OCI-LY3 (cell line): Measurements from ENCODE around the gene OARD1.

Experiments
- H2AFZ ChIP-seq: fragments of 200-600, 300-600 bp; shearing (Covaris generic); 2 replicates; pipeline ENCODE4 v1.6.0; 2014; ENCODE audit warnings: antibody characterized with exemption, low read depth, low read length
- H3K27ac ChIP-seq: fragments of 200-600, 300-600 bp; sonication (generic); 2 replicates; pipeline ENCODE4 v1.5.1; 2014; ENCODE audit warnings: mild to moderate bottlenecking, low read length, moderate library complexity, mixed read lengths
- H3K27me3 ChIP-seq: fragments of 200-600, 300-600 bp; sonication (generic); 2 replicates; pipeline ENCODE4 v1.6.1; 2014; ENCODE audit warnings: low read depth, low read length, mixed read lengths
- H3K36me3 ChIP-seq: fragments of 200-600, 300-600 bp; sonication (generic); replicated peaks from 2 replicates; pipeline ENCODE3; 2014; ENCODE audit warnings: low read depth, low read length, mixed read lengths
- H3K4me1 ChIP-seq: fragments of 300-600, 200-600 bp; sonication (generic); 2 replicates; pipeline ENCODE4 v1.6.1; 2014; ENCODE audit warnings: low read length, mixed read lengths
- H3K4me2 ChIP-seq: fragments of 200-600, 300-600 bp; sonication (generic); 2 replicates; pipeline ENCODE4 v1.6.1; 2014; ENCODE audit warnings: low read length, mixed read lengths
- H3K4me3 ChIP-seq: fragments of 300-600, 200-600 bp; sonication (generic); 2 replicates; pipeline ENCODE4 v1.5.1; 2014; ENCODE audit warnings: antibody characterized with exemption, mild to moderate bottlenecking, low read length, moderate library complexity
- H3K79me2 ChIP-seq: fragments of 300-600, 200-600 bp; shearing (Covaris generic); 2 replicates; pipeline ENCODE4 v1.6.1; 2014; ENCODE audit warnings: mild to moderate bottlenecking, low read length, mixed read lengths
- H3K9ac ChIP-seq: fragments of 300-600, 200-600 bp; shearing (Covaris generic); 2 replicates; pipeline ENCODE4 v1.6.0; 2014; ENCODE audit warnings: mild to moderate bottlenecking, low read length, moderate library complexity
- H3K9me3 ChIP-seq: fragments of 200-600, 300-600 bp; shearing (Covaris generic); 2 replicates; pipeline ENCODE4 v1.6.1; 2014; ENCODE audit warnings: low read length, mixed read lengths; ENCODE audit not compliant: insufficient read depth
- H4K20me1 ChIP-seq: fragments of 200-600, 300-600 bp; sonication (generic); 2 replicates; pipeline ENCODE4 v1.6.1; 2016; ENCODE audit warnings: low read length, mixed read lengths; ENCODE audit not compliant: insufficient read depth
- EZH2phosphoT487 ChIP-seq: fragments of 200-600 bp; shearing (Covaris generic); IDR thresholded peaks from 2 replicates; pipeline ENCODE4 v1.6.1; 2018; ENCODE audit warnings: antibody characterized with exemption, mixed run types, low read depth
- TF ChIP-seq, protein P1 (sequence below): fragments of 200-600, 300-600 bp; sonication (generic); IDR thresholded peaks from 2 replicates; pipeline ENCODE4 v1.5.1; 2014; ENCODE audit warnings: antibody characterized with exemption, low read length, low read depth

The OARD1 gene

DNA sequence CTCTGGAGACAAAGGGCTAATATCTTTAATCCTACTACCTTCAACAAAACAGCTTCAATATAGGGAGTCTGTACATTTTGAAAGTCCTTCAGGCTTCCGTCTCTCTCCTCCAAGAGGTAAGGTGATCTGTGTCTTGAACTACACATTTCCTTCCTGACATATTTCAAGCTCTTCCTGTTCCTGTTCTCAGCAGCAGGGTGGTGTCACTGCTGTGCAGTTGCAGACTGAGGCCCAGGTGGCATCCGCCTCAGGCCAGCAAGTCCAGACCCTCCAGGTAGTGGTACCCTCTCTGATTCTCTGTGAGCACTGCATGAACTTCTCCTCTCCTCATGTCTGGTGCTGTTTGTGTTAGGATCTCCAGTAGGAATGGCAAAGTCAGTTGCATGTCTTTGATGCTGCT lies 8.5 kb upstream of the OARD1 start:
- H3K27me3 ChIP-seq, result no peaks in the 10 kb centered on the region
- H3K79me2 ChIP-seq, result peaks cover 59% of the 10 kb centered on the region
- no peak overlapping the region for H3K4me2 ChIP-seq
- TF ChIP-seq, protein P1, sequence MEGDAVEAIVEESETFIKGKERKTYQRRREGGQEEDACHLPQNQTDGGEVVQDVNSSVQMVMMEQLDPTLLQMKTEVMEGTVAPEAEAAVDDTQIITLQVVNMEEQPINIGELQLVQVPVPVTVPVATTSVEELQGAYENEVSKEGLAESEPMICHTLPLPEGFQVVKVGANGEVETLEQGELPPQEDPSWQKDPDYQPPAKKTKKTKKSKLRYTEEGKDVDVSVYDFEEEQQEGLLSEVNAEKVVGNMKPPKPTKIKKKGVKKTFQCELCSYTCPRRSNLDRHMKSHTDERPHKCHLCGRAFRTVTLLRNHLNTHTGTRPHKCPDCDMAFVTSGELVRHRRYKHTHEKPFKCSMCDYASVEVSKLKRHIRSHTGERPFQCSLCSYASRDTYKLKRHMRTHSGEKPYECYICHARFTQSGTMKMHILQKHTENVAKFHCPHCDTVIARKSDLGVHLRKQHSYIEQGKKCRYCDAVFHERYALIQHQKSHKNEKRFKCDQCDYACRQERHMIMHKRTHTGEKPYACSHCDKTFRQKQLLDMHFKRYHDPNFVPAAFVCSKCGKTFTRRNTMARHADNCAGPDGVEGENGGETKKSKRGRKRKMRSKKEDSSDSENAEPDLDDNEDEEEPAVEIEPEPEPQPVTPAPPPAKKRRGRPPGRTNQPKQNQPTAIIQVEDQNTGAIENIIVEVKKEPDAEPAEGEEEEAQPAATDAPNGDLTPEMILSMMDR, result no peak
- no peak for TF ChIP-seq EZH2phosphoT487
- H2AFZ ChIP-seq, result no peak overlapping the region
- H3K36me3 ChIP-seq, result peaks cover 49% of the 10 kb centered on the region
- peaks cover 7% of the 10 kb centered on the region; the same call in 1 of the 2 replicates for H3K4me1 ChIP-seq
- peaks cover 27% of the 10 kb centered on the region for H4K20me1 ChIP-seq
- H3K27ac ChIP-seq, result no peak overlapping the region
- H3K9me3 ChIP-seq, result no peaks in the 10 kb centered on the region
- H3K9ac ChIP-seq, result no peak overlapping the region
- no peak overlapping the region for H3K4me3 ChIP-seq

DNA sequence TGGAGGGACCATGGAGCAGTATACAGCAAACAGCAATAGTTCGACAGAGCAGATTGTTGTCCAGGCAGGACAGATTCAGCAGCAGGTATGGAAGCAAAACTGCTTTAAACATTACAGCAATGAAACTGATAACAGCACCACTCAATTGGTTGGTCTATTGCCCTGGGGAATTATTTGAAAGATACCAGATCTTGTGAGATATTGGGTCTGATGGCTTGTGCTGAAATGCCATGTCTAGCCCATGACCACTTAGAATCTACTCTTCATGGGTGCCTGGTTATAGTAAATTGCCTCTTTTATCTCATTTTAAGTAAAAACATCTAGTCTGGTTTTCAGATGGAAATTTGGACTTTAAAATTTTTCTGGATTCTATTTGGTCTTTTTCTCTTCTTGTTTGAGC lies 6.9 kb upstream of the OARD1 start:
- H3K4me1 ChIP-seq, result peaks cover 23% of the 10 kb centered on the region
- no peaks in the 10 kb centered on the region for H3K9me3 ChIP-seq
- H3K27ac ChIP-seq, result no peak overlapping the region
- no peak overlapping the region for H3K9ac ChIP-seq
- H3K36me3 ChIP-seq, result peaks cover 39% of the 10 kb centered on the region
- peaks cover 42% of the 10 kb centered on the region for H4K20me1 ChIP-seq
- TF ChIP-seq, protein P1, result no peak
- no peak for TF ChIP-seq EZH2phosphoT487
- H3K27me3 ChIP-seq, result no peaks in the 10 kb centered on the region
- no peak overlapping the region for H2AFZ ChIP-seq
- no peak overlapping the region for H3K4me2 ChIP-seq
- no peak overlapping the region for H3K4me3 ChIP-seq
- peaks cover 74% of the 10 kb centered on the region for H3K79me2 ChIP-seq

DNA sequence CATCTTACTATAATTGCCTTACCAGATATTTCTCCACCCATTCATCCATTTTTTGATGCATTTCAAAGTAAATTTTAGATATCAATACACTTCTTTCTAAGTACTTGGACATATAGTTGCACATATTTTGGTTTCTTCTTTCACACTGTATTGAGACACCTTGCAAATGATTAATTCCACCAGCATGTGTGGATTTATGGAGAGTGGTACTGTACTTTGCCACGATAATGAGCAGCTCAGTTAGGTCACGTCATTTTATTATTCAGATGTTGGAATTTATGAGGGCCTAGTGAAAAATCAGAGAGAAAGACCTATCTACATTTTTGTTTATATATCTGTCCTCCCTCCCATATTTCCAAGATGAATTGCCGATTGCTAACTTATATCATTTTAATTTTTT lies 5.9 kb upstream of the OARD1 start:
- Histone ChIP-seq H3K9ac (no peak overlapping the region), H2AFZ (no peak overlapping the region), H4K20me1 (peaks cover 46% of the 10 kb centered on the region), H3K9me3 (no peaks in the 10 kb centered on the region), H3K36me3 (peaks cover 33% of the 10 kb centered on the region), H3K27ac (no peak overlapping the region), H3K4me2 (no peak overlapping the region), H3K27me3 (no peaks in the 10 kb centered on the region), H3K4me1 (peaks cover 23% of the 10 kb centered on the region), H3K79me2 (peaks cover 84% of the 10 kb centered on the region), H3K4me3 (no peak overlapping the region)
- no peak for TF ChIP-seq EZH2phosphoT487
- TF ChIP-seq, protein P1, result no peak

DNA sequence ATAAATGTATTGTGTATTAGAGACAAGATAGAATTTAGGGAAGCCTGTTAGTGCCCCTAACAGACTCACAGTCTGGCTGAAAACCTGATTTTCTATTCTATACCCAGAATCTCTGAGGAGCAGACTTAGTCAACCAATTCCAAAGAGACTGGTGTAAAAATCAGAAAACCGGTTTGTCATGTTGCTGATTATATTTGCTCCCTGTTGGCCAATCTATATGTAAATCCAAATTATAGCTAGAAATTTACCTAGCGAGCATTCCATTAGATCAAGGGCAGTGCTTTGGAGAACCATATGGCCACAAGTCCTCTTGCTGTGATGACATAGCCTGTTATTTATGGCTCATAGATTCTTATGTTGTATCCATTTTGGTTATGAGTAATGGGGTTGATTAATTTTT lies 5.4 kb upstream of the OARD1 start:
- no peak overlapping the region for H3K4me3 ChIP-seq
- H4K20me1 ChIP-seq, result peaks cover 46% of the 10 kb centered on the region
- no peaks in the 10 kb centered on the region for H3K27me3 ChIP-seq
- H3K9me3 ChIP-seq, result no peaks in the 10 kb centered on the region
- H2AFZ ChIP-seq, result no peak overlapping the region
- H3K79me2 ChIP-seq, result peaks cover 85% of the 10 kb centered on the region
- no peak overlapping the region for H3K27ac ChIP-seq
- peaks cover 23% of the 10 kb centered on the region for H3K4me1 ChIP-seq
- H3K4me2 ChIP-seq, result no peak overlapping the region
- H3K9ac ChIP-seq, result no peak overlapping the region
- peaks cover 33% of the 10 kb centered on the region for H3K36me3 ChIP-seq
- no peak for TF ChIP-seq EZH2phosphoT487
- TF ChIP-seq, protein P1, result no peak
